Measurements from ENCODE around the gene DOK6. TPM values are rescaled to one million over a fixed set of nuclear protein-coding genes. Genes with fewer than 3 reads are reported as not detected.

The DOK6 gene
- total and polyA plus RNA-seq, 2 donors (not counting 3 experiments of a cell fraction or from before 2014, with no cell fraction given), result under 0.01 TPM; not detected in 1

- Histone ChIP-seq H3K9me1 (replicated peaks; ENCODE audit: control insufficient read depth, extremely low read depth, insufficient read depth, low read length) (no peaks in the 10 kb centered on the region), H2AFZ (ENCODE audit: low read depth, low read length) (no peak overlapping the region), H4K20me1 (replicated peaks; ENCODE audit: control insufficient read depth, extremely low read depth, insufficient read depth, low read length) (no peaks in the 10 kb centered on the region), H3K27me3 (ENCODE audit: control insufficient read depth in 2 of 2, insufficient read depth in 2 of 2, low read length in 2 of 2) (no peaks in the 10 kb centered on the region), H3K4me2 (ENCODE audit: insufficient read depth, low read length) (no peak overlapping the region), H3K4me3 (replicated peaks in 1 of 3; ENCODE audit: insufficient read depth in 1 of 3, low read depth in 1 of 3, low read length in 3 of 3) (no peak overlapping the region), H3K27ac (ENCODE audit: insufficient read depth, low read depth, low read length) (no peak overlapping the region), H3K36me3 (ENCODE audit: control insufficient read depth in 2 of 2, extremely low read depth in 1 of 2, insufficient read depth in 2 of 2, low read length in 2 of 2) (no peaks in the 10 kb centered on the region), H3K4me1 (ENCODE audit: control insufficient read depth, extremely low read depth, insufficient read depth, low read length) (no peaks in the 10 kb centered on the region), H3K9me3 (replicated peaks; ENCODE audit: control insufficient read depth, insufficient read depth, low read length) (no peaks in the 10 kb centered on the region), H3K9ac (replicated peaks; ENCODE audit: extremely low read depth, insufficient read depth, low read length) (no peak overlapping the region), H3K79me2 (ENCODE audit: control insufficient read depth, insufficient read depth, low read length) (no peaks in the 10 kb centered on the region)
- TF ChIP-seq POLR2AphosphoS5 (IDR thresholded peaks at IDR 0.05; ENCODE audit: insufficient read depth, low read depth, low read length), result no peak
- no peak for TF ChIP-seq CTCF (IDR thresholded peaks at IDR 0.05; ENCODE audit: extremely low read depth in 1 of 2, insufficient read depth in 1 of 2, low read depth in 1 of 2, low read length in 2 of 2)
- no peak for TF ChIP-seq POLR2A (IDR thresholded peaks at IDR 0.05; ENCODE audit: low read depth, low read length)
- no peak for TF ChIP-seq GATA2 (IDR thresholded peaks at IDR 0.05; ENCODE audit: insufficient read depth, insufficient read length, low read depth, low read length)
- TF ChIP-seq MAX (IDR thresholded peaks at IDR 0.05; ENCODE audit: insufficient read depth, insufficient read length), result no peak
- TF ChIP-seq EZH2 (IDR thresholded peaks at IDR 0.05; ENCODE audit: borderline replicate concordance, low read depth, low read length, severe bottlenecking), result no peak
- TF ChIP-seq FOS (IDR thresholded peaks at IDR 0.05; ENCODE audit: borderline replicate concordance, insufficient read depth, low read length), result no peak
- TF ChIP-seq JUN (IDR thresholded peaks at IDR 0.05; ENCODE audit: borderline replicate concordance, insufficient read depth, insufficient read length, low read depth), result no peak
- TF ChIP-seq MYC (IDR thresholded peaks at IDR 0.05; ENCODE audit: low read depth, low read length), result no peak
- no peak for FAIRE-seq
- BruUV-seq (replicated peaks), result no TSS peak
- no peak for DNase-seq (ENCODE audit: low read depth, low spot score)
- CTCF ChIA-PET, result no interaction called here
- intact Hi-C loops (cut with micrococcal nuclease), result no loop called here
- dilution Hi-C loops (cut with MboI; ENCODE audit: extremely low pct_ligation_motif_present, low sequenced_read_pairs), result no loop called here
- POLR2A ChIA-PET, result no interaction called here
Measured at GRCh38 chr18:69414184-69414583, 13.5 kb downstream of the DOK6 start.

Data from endothelial cell of umbilical vein (primary cell).